Gastrocnemius medialis (tissue), 4 donors: Measurements from ENCODE around the gene IRF2BPL. TPM values are rescaled to one million over a fixed set of nuclear protein-coding genes. Genes with fewer than 3 reads are reported as not detected.

Source experiments
- ATAC-seq, 2 donors: fragments of 150-250 bp; one replicate each; pipeline ENCODE4 v1.9.1; 2016
- DNase-seq, 2 donors: peaks; one replicate each; pipeline ENCODE4 v3.0.0-alpha.2; 2019
- H3K27ac ChIP-seq, 4 donors: fragments of 200-600 bp; sonication (generic); 1 replicate in 1 of 4; 2 replicates in 3 of 4; pipeline ENCODE4 v1.5.1; 2016 to 2018; ENCODE audit warnings: mild to moderate bottlenecking in 2 of 4, moderate library complexity in 1 of 4
- H3K27me3 ChIP-seq, 3 donors: fragments of 200-600 bp; sonication (generic) in 2 of 3; 1 replicate in 1 of 3; 2 replicates in 2 of 3; pipeline versions ENCODE4 v1.5.1 to v1.6.0; 2016 to 2019; ENCODE audit warnings: mild to moderate bottlenecking in 1 of 3, moderate library complexity in 1 of 3
- H3K36me3 ChIP-seq, 2 donors: fragments of 200-600 bp; sonication (generic) in 1 of 2; one replicate each; pipeline ENCODE4 v1.5.1; 2017 to 2018
- H3K4me1 ChIP-seq, 2 donors: fragments of 200-600 bp; sonication (generic) in 1 of 2; one replicate each; pipeline ENCODE4 v1.5.1; 2016 to 2017; ENCODE audit warnings: mild to moderate bottlenecking in 2 of 2
- H3K4me3 ChIP-seq, 4 donors: fragments of 200-600 bp; sonication (generic) in 3 of 4; 1 replicate in 1 of 4; 2 replicates in 3 of 4; pipeline ENCODE4 v1.5.1; 2016 to 2019; ENCODE audit warnings: mild to moderate bottlenecking in 2 of 4
- H3K9me3 ChIP-seq, 3 donors: fragments of 200-600 bp; sonication (generic) in 2 of 3; 1 replicate in 1 of 3; 2 replicates in 2 of 3; pipeline ENCODE4 v1.5.1; 2016 to 2019
- POLR2A ChIP-seq, 2 donors: fragments of 450-650 bp; IDR thresholded peaks; one replicate each; pipeline ENCODE4 v1.6.1; 2017; ENCODE audit warnings: antibody characterized with exemption in 2 of 2, mild to moderate bottlenecking in 2 of 2, moderate library complexity in 2 of 2
- in situ Hi-C, 4 donors: fragments of 200-750 bp; cut with MboI; loops; one replicate each; pipeline versions ENCODE4 v1.15.0 to v1.8.0; 2017; ENCODE audit warnings: low sequenced_read_pairs in 4 of 4
- intact Hi-C: fragments of 100-400 bp; cut with DNase I; formaldehyde crosslinking; loops from one replicate; pipeline ENCODE4 v1.15.1; 2023; ENCODE audit warnings: low total_unique reads
- total RNA-seq, 4 donors: library from RNA; depleted of rRNA; stranded (reverse); fragments of >200 nt; gene quantifications; one replicate each; pipeline versions ENCODE4 v1.1.0 to v1.2.3, GENCODE V29; 2016
- TF ChIP-seq, protein P1 (sequence below), 5 experiments: fragments of 450-650 bp in 3 of 5; fragments of 200-600 bp in 2 of 5; sonication (generic) in 2 of 5; IDR thresholded peaks in 4 of 5; conservative IDR thresholded peaks in 1 of 5; 1 replicate in 4 of 5; 2 replicates in 1 of 5; pipeline ENCODE4 v1.5.1; 2016 to 2019; ENCODE audit warnings: antibody characterized with exemption in 5 of 5, mild to moderate bottlenecking in 3 of 5, moderate library complexity in 3 of 5

The IRF2BPL gene
- total RNA-seq, 4 donors from 2014 or later, result 15.0 to 26.4 (median 17.0) TPM

DNA sequence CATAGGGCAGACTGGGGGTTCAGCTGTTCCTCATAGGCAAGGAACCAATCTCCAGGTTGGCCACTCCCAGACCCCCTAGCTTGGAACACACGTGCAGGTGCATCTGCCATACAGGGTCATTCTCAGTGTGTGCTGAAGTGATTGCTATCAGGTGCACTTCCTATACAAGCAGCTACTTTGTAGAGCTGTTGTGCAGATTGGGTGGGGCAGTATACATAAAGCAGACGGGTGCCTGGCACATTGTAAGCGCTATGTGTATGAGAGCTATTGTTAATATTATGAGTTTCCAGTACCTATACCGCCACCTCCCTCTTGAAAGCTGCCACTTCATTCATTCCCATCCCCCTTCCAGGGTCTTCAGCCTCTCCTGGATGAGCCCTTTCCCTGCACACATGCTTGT is 17.3 kb downstream of the IRF2BPL start:
- Histone ChIP-seq H3K4me1 (peaks cover 34 to 37% of the 10 kb centered on the region in 2 donors), H3K4me3 (no peak overlapping the region), H3K9me3 (no peaks in the 10 kb centered on the region), H3K27me3 (no peaks in the 10 kb centered on the region), H3K27ac (no peak overlapping the region), H3K36me3 (no peaks in the 10 kb centered on the region)
- DNase-seq (no peak), ATAC-seq (no peak)
- in situ Hi-C loops (loop anchor here in 1 of 4 donors (10.0 kb wide), 1 partner anchor 54 kb away; no protein-coding TSS in a partner anchor), intact Hi-C loops (no loop called here)
- TF ChIP-seq, protein P1, sequence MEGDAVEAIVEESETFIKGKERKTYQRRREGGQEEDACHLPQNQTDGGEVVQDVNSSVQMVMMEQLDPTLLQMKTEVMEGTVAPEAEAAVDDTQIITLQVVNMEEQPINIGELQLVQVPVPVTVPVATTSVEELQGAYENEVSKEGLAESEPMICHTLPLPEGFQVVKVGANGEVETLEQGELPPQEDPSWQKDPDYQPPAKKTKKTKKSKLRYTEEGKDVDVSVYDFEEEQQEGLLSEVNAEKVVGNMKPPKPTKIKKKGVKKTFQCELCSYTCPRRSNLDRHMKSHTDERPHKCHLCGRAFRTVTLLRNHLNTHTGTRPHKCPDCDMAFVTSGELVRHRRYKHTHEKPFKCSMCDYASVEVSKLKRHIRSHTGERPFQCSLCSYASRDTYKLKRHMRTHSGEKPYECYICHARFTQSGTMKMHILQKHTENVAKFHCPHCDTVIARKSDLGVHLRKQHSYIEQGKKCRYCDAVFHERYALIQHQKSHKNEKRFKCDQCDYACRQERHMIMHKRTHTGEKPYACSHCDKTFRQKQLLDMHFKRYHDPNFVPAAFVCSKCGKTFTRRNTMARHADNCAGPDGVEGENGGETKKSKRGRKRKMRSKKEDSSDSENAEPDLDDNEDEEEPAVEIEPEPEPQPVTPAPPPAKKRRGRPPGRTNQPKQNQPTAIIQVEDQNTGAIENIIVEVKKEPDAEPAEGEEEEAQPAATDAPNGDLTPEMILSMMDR (IDR thresholded peaks at IDR 0.05 in 4 of 5, conservative IDR thresholded peaks at IDR 0.05 in 1 of 5), result no peak
- no peak for TF ChIP-seq POLR2A (IDR thresholded peaks at IDR 0.05)

DNA sequence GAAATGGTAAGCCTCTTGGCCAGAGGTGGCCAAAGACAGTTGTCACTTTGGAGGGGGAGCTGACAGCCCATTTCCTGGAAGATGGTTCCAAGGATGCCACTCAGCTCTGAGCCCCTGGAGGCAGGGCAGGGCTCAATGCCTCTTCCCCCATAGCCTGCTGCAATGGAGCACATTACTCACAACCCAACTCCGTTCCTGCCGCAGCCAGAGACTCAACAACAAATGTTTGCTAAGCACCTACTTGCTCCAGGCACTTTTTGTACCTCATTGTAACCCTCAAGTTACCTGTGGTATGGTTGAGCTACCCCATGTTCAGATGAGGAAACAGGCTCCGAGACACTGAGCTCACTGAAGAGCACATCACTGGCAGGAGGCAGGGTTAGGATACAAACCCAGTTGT is 19.5 kb downstream of the IRF2BPL start:
- Histone ChIP-seq H3K9me3 (no peaks in the 10 kb centered on the region), H3K4me3 (no peak overlapping the region), H3K27me3 (no peaks in the 10 kb centered on the region), H3K36me3 (no peaks in the 10 kb centered on the region), H3K27ac (peak overlapping the region; percentile 66 to 83 (median 78)), H3K4me1 (peaks cover 32 to 42% of the 10 kb centered on the region in 2 donors)
- ATAC-seq (no peak), DNase-seq (no peak)
- in situ Hi-C loops, result no loop called here
- intact Hi-C loops, result no loop called here
- TF ChIP-seq POLR2A (IDR thresholded peaks at IDR 0.05), result no peak
- TF ChIP-seq, protein P1 (IDR thresholded peaks at IDR 0.05 in 4 of 5, conservative IDR thresholded peaks at IDR 0.05 in 1 of 5), result no peak

DNA sequence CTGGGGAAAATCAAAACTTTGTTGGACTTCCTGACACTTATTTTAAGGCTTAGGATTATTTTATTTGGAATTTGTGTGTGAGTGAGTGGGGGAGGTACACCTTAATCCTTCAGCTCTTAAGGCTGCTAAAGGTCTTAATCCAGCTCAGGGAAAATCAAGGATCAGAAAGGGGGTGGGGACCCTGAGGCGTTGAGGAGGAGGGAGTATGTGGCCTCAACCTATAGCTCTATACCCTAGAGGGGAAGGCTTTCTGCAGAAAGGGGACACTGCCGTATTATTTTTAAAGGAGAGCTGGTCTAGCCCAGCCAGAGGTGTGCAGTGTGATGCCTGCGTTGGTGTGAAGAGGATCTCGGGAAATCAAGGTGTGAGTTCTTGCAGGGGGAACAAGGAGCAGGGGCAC is 20.0 kb downstream of the IRF2BPL start:
- in situ Hi-C loops, result no loop called here
- ATAC-seq, result no peak
- peaks cover 27 to 40% of the 10 kb centered on the region in 2 donors for H3K4me1 ChIP-seq
- intact Hi-C loops, result loop anchor here (1.0 kb wide), 1 partner anchor 90 kb away; no protein-coding TSS in a partner anchor
- TF ChIP-seq POLR2A (IDR thresholded peaks at IDR 0.05), result no peak
- TF ChIP-seq, protein P1 (IDR thresholded peaks at IDR 0.05 in 4 of 5, conservative IDR thresholded peaks at IDR 0.05 in 1 of 5), result no peak
- no peaks in the 10 kb centered on the region for H3K9me3 ChIP-seq
- no peak overlapping the region for H3K4me3 ChIP-seq
- H3K27ac ChIP-seq, result peak overlapping the region; percentile 66 to 83 (median 78)
- no peak for DNase-seq
- H3K27me3 ChIP-seq, result no peaks in the 10 kb centered on the region
- no peaks in the 10 kb centered on the region for H3K36me3 ChIP-seq

DNA sequence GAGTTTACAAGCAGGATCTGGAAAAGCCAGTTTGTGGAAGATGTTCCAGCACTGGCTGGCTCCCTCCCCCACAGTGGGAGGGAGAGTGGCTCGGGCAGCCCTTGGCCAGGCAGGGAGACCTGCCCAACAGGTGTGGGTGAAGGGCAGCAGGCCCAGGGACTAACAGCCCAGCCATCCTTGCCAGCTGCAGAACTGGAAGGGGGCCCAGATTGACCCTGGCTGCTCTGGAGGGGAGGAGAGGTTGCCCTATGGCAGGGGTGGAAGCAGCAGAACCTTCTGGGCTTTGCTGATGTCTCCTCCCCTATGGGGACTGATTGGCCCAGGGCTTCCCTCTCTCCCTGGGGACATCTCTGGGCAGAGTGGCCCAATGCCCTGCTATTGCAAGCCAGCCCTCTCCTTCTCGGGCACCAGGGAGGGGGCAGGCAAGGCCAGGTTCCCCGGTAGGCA is 20.5 kb downstream of the IRF2BPL start:
- Histone ChIP-seq H3K27ac (peak overlapping the region; percentile 66 to 83 (median 78)), H3K4me1 (peaks cover 27 to 41% of the 10 kb centered on the region in 2 donors), H3K27me3 (no peaks in the 10 kb centered on the region), H3K4me3 (no peak overlapping the region), H3K9me3 (no peaks in the 10 kb centered on the region), H3K36me3 (no peaks in the 10 kb centered on the region)
- no peak for TF ChIP-seq POLR2A (IDR thresholded peaks at IDR 0.05)
- TF ChIP-seq, protein P1 (IDR thresholded peaks at IDR 0.05 in 4 of 5, conservative IDR thresholded peaks at IDR 0.05 in 1 of 5), result no peak
- in situ Hi-C loops, result no loop called here
- peak; percentile 74 to 96 for DNase-seq
- peak; percentile 92 for ATAC-seq
- intact Hi-C loops, result loop anchor here (1.0 kb wide), 1 partner anchor 90 kb away; no protein-coding TSS in a partner anchor
